GM23248 (cell line): Measurements from ENCODE around the gene HSFX3.
"Not testable (repeated sequence)": the region's sequence is repeated elsewhere in the genome, so short reads cannot be mapped to it uniquely, and the experiment has no call there.

Source experiments
- EZH2 ChIP-seq: fragments of 200-600 bp; sonication (generic); IDR thresholded peaks from 2 replicates; pipeline ENCODE4 v1.6.1; 2018; ENCODE audit warnings: antibody characterized with exemption, mild to moderate bottlenecking; ENCODE audit not compliant: insufficient read depth, poor library complexity, severe bottlenecking
- EZH2phosphoT487 ChIP-seq: fragments of 200-600 bp; sonication (generic); IDR thresholded peaks from 2 replicates; pipeline ENCODE4 v1.6.1; 2018; ENCODE audit warnings: antibody characterized with exemption, moderate library complexity, mild to moderate bottlenecking, low read depth; ENCODE audit not compliant: insufficient read depth

- TF ChIP-seq EZH2, EZH2phosphoT487: not testable (repeated sequence)
Measured at GRCh38 chrX:149587359-149587758, 37.6 kb upstream of the HSFX3 start, which contains the start of gene MAGEA9B.
